A549 (cell line): ENCODE results near the gene LELP1.

Experiments
- EP300 ChIP-seq, 2 experiments: fragments of >200 bp; sonication (Bioruptor Twin); formaldehyde crosslinking; IDR thresholded peaks; 2 replicates in 1 of 2; 3 replicates in 1 of 2; pipeline ENCODE4 v1.6.1; 2016 to 2017
- MAFK ChIP-seq: fragments of 450-650 bp; IDR thresholded peaks from 2 replicates; pipeline ENCODE4 v1.6.1; 2014; ENCODE audit not compliant: partially characterized antibody
- MYC ChIP-seq: IDR thresholded peaks from 2 replicates; pipeline ENCODE4 v1.6.1; 2012; ENCODE audit warnings: mild to moderate bottlenecking, inconsistent platforms, low read length, improper control_type of control experiment, borderline replicate concordance
- NFE2L2 ChIP-seq: fragments of 150-350 bp; conservative IDR thresholded peaks from 2 replicates; pipeline ENCODE4 v1.6.1; 2014; ENCODE audit warnings: low read length

- no peak for TF ChIP-seq MAFK
- no peak for TF ChIP-seq EP300 (IDR thresholded peaks at IDR 0.05)
- no peak for TF ChIP-seq MYC
- TF ChIP-seq NFE2L2: no peak
These were observed 29.3 kb downstream of the LELP1 start for GRCh38 chr1:153232553-153232952.
